NCI-H2227 (cell line): ENCODE results near the gene CALML3.

Source experiments
- DNase-seq: peaks from one replicate; lab custom pipeline; 2025; ENCODE audit not compliant: unreplicated experiment; lab: John Stamatoyannopoulos, UW

The CALML3 gene

GRCh38 chr10:5523796-5524574 is 776 bp upstream of the CALML3 start:
- no peak for DNase-seq

- no peak for DNase-seq
Measured at GRCh38 chr10:5525561-5526341, 990 bp downstream of the CALML3 start.

- DNase-seq, result no peak
Measured at GRCh38 chr10:5526691-5527331, 2.0 kb downstream of the CALML3 start.

- DNase-seq, result no peak
Measured at GRCh38 chr10:5527332-5528200, 2.8 kb downstream of the CALML3 start.

GRCh38 chr10:5528989-5529701 is 4.4 kb downstream of the CALML3 start:
- no peak for DNase-seq

GRCh38 chr10:5529702-5530411 is 5.1 kb downstream of the CALML3 start:
- DNase-seq, result no peak

GRCh38 chr10:5530412-5530806 is 5.6 kb downstream of the CALML3 start:
- DNase-seq, result no peak

GRCh38 chr10:5530846-5531557 is 6.2 kb downstream of the CALML3 start:
- DNase-seq, result no peak

GRCh38 chr10:5531558-5532306 is 7.0 kb downstream of the CALML3 start:
- no peak for DNase-seq

- DNase-seq, result no peak
Measured at GRCh38 chr10:5532307-5532605, 7.5 kb downstream of the CALML3 start.

GRCh38 chr10:5532618-5533097 is 7.9 kb downstream of the CALML3 start:
- DNase-seq, result no peak

GRCh38 chr10:5533098-5533731 is 8.5 kb downstream of the CALML3 start:
- no peak for DNase-seq

- no peak for DNase-seq
Measured at GRCh38 chr10:5534051-5534821, 9.5 kb downstream of the CALML3 start.

GRCh38 chr10:5534880-5535856 is 10.4 kb downstream of the CALML3 start:
- no peak for DNase-seq

- no peak for DNase-seq
Measured at GRCh38 chr10:5536486-5537081, 11.8 kb downstream of the CALML3 start.

- no peak for DNase-seq
Measured at GRCh38 chr10:5537684-5538083, 12.9 kb downstream of the CALML3 start.
